Spleen (tissue), 3 donors: Measurements from ENCODE around the gene FILIP1L.

Experiments used
- POLR2A ChIP-seq, 3 donors: fragments of 450-650 bp; IDR thresholded peaks; one replicate each; pipeline ENCODE4 v1.5.1; 2017; ENCODE audit warnings: antibody characterized with exemption in 3 of 3, mild to moderate bottlenecking in 1 of 3
- POLR2AphosphoS5 ChIP-seq, 3 donors: sonication (generic); formaldehyde crosslinking; IDR thresholded peaks; one replicate each; pipeline ENCODE4 v1.5.1; 2017; ENCODE audit warnings: antibody characterized with exemption in 3 of 3

DNA sequence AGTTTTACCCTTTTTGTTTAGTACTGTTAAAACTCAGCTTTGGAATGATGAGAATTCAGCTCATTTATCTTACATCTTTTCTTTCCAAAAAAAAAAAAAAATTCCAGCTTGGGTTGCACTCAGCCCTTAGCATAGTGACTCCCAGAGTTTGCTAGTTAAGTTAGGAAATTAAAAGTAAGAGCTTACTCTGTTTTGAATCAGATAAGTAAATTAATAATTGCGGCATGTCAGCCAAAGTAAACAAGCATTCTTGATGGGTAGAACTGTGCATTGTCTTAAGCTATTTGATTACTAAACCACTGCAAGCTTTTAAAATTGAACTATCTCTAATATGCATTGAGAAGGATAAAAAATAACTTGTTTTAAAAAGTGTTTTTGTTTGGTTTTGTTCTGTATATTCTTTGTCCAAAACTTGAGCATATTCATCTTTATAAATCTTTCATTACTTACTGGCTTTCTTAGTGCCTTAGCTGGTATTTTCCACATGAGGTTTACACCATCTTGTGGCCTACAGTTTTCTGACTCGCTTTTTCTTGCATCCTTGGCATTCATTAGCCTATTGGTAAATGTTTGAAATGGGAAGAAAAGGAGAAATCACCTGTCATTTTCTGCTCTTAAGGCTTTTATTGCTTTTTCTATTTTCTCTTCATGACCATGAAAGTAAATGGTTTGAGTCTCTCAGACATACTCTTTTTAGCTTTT, 107.6 kb downstream of the FILIP1L start:
- TF ChIP-seq POLR2AphosphoS5 (IDR thresholded peaks at IDR 0.05) (no peak), POLR2A (IDR thresholded peaks at IDR 0.05) (no peak)
